ENCODE measurements around the gene ELF1. TPM values are rescaled to one million over a fixed set of nuclear protein-coding genes. Genes with fewer than 3 reads are reported as not detected.

The ELF1 gene
- total and polyA plus RNA-seq, 2 experiments from 2014 or later, result 7.0 to 12.7 TPM

- TF ChIP-seq REST (IDR thresholded peaks at IDR 0.05; ENCODE audit: unreplicated experiment) (no peak), POLR2AphosphoS5 (IDR thresholded peaks at IDR 0.05; ENCODE audit: low read depth) (no peak), ETS1 (IDR thresholded peaks at IDR 0.05) (no peak), ZNF331 (CRISPR knock-in tag; IDR thresholded peaks at IDR 0.05; ENCODE audit: low read depth) (no peak), JUNB (IDR thresholded peaks at IDR 0.05; ENCODE audit: unreplicated experiment) (no peak), CREB1 (CRISPR knock-in tag; IDR thresholded peaks at IDR 0.05; ENCODE audit: low read depth) (no peak), EZH2phosphoT487 (IDR thresholded peaks at IDR 0.05; ENCODE audit: unreplicated experiment) (no peak), STAT1 (IDR thresholded peaks at IDR 0.05; ENCODE audit: unreplicated experiment) (no peak), EZH2 (IDR thresholded peaks at IDR 0.05; ENCODE audit: low read depth, unreplicated experiment) (no peak), ZNF114 (CRISPR knock-in tag; IDR thresholded peaks at IDR 0.05) (no peak)
Observed at GRCh38 chr13:40980461-40980860, 38.7 kb downstream of the ELF1 start (continued).

GRCh38 chr13:40979232-40979631 lies 39.9 kb downstream of the ELF1 start:
- H3K36me3 Mint-ChIP-seq (ENCODE audit: low read depth), result no peaks in the 10 kb centered on the region
- no peak for DNase-seq (ENCODE audit: low spot score)
- Histone ChIP-seq H2AFZ (no peak overlapping the region), H3K27me3 (ENCODE audit: insufficient read depth) (no peaks in the 10 kb centered on the region), H3F3A (replicated peaks; ENCODE audit: low read depth) (no peaks in the 10 kb centered on the region), H3K4me3 (no peak overlapping the region), H3K79me2 (replicated peaks; ENCODE audit: insufficient read depth) (no peaks in the 10 kb centered on the region), H3K27ac (ENCODE audit: low read depth) (no peak overlapping the region), H3K4me2 (no peak overlapping the region), H3K4me1 (ENCODE audit: insufficient read depth) (peaks cover 10% of the 10 kb centered on the region; the same call in 1 of the 2 replicates), H3K9me2 (ENCODE audit: insufficient read depth) (no peaks in the 10 kb centered on the region), H4K20me1 (replicated peaks; ENCODE audit: insufficient read depth) (no peaks in the 10 kb centered on the region), H3K36me3 (ENCODE audit: insufficient read depth) (no peaks in the 10 kb centered on the region)
- ATAC-seq, result no peak
- H3K27me3 Mint-ChIP-seq (ENCODE audit: insufficient read depth, low read depth, poor library complexity), result peaks cover 3% of the 10 kb centered on the region
- no peaks in the 10 kb centered on the region for H3K9me3 Mint-ChIP-seq
- H3K27ac Mint-ChIP-seq, result no peak overlapping the region
- peaks cover 17% of the 10 kb centered on the region; the same call in 2 of the 3 replicates for H3K4me1 Mint-ChIP-seq
- no peak overlapping the region for H3K4me3 Mint-ChIP-seq
- TF ChIP-seq POLR2AphosphoS5 (IDR thresholded peaks at IDR 0.05; ENCODE audit: low read depth) (no peak), EZH2phosphoT487 (IDR thresholded peaks at IDR 0.05; ENCODE audit: unreplicated experiment) (no peak), CREB1 (CRISPR knock-in tag; IDR thresholded peaks at IDR 0.05; ENCODE audit: low read depth) (no peak), ZNF331 (CRISPR knock-in tag; IDR thresholded peaks at IDR 0.05; ENCODE audit: low read depth) (no peak), NANOG (IDR thresholded peaks at IDR 0.05; ENCODE audit: borderline replicate concordance) (no peak), ZNF462 (CRISPR knock-in tag; IDR thresholded peaks at IDR 0.05) (no peak), JUNB (IDR thresholded peaks at IDR 0.05; ENCODE audit: unreplicated experiment) (no peak)
